ENCODE measurements around the gene PHACTR2. TPM values are rescaled to one million over a fixed set of nuclear protein-coding genes. Genes with fewer than 3 reads are reported as not detected.
"Not testable (repeated sequence)": the region's sequence is repeated elsewhere in the genome, so short reads cannot be mapped to it uniquely, and the experiment has no call there.

The PHACTR2 gene
- total and polyA plus RNA-seq, 2 donors, result 5.5 to 9.8 TPM

DNA sequence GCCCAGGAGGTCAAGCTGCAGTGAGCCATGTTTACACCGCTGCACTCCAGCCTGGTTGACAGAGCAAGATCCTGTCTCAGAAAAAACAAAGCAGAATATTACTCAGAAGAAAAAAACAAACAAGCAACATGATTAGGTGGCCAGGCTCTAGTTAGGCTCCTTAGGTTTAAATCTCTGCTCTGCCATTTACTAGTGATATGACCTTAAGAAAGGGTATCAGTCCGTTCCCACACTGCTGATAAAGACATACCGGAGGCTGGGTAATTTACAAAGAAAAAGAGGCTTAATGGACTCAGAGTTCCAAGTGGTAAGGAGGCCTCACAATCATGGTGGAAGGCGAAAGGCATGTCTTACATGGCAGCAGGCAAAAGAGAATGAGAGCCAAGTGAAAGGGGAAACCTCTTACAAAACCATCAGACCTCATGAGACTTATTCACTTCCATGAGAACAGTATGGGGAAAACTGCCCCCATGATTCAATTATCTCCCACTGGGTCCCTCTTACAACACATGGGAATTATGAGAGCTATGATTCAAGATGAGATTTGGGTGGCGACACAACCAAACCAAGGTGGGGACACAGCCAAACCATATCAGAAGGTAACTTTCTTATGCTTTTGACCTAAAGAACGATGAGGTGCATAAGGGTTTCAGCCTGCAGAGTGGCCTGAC, 163.0 kb downstream of the PHACTR2 start:
- Histone ChIP-seq H3K27ac (ENCODE audit: low read depth in 1 of 2, low read length in 1 of 2) (no peak overlapping the region), H3K4me3 (ENCODE audit: low read length in 2 of 2) (no peak overlapping the region), H3K36me3 (ENCODE audit: control insufficient read depth in 2 of 2, insufficient read depth in 2 of 2, low read length in 1 of 2) (peaks cover 5 to 10% of the 10 kb centered on the region in 2 donors), H3K27me3 (ENCODE audit: control insufficient read depth in 2 of 2, insufficient read depth in 1 of 2, low read length in 1 of 2) (no peaks in the 10 kb centered on the region), H3K4me1 (ENCODE audit: control insufficient read depth in 2 of 2, insufficient read depth in 2 of 2, low read length in 2 of 2) (peaks cover 9 to 12% of the 10 kb centered on the region in 2 donors), H3K9me3 (ENCODE audit: control insufficient read depth in 2 of 2, insufficient read depth in 1 of 2, low read length in 1 of 2) (no peaks in the 10 kb centered on the region)
- no peak for DNase-seq (ENCODE audit: low read depth in 6 of 9, low spot score in 9 of 9)
- 98% methylated on average over 6 of the region's 6 CpGs for WGBS

DNA sequence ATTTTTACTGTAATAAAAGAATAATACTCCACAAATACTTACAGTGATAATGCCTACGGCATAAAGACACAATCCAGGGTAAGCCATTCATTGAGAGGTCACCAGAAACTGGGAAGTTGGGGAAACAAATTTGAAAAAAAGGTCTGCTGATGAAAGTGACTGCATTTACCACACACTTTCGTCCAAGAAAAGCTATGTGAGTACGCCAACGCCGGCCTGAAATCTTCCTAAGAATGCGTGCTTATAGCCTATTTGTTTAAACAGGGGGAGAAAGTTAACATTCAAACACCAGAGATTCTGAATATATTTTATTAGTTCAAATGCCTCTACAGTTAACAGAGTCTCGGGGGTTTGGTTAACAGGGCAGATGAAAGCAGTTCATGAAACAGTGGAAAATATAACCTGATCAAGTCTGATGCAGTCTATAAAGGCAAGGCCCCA, 164.7 kb downstream of the PHACTR2 start:
- peaks cover 13 to 27% of the 10 kb centered on the region in 2 donors for H3K36me3 ChIP-seq (ENCODE audit: control insufficient read depth in 2 of 2, insufficient read depth in 2 of 2, low read length in 1 of 2)
- peak in 1 of 9 donors; percentile 2 for DNase-seq (ENCODE audit: low read depth in 6 of 9, low spot score in 9 of 9)
- WGBS, result 65% methylated on average over 7 of the region's 7 CpGs
- H3K27me3 ChIP-seq (ENCODE audit: control insufficient read depth in 2 of 2, insufficient read depth in 1 of 2, low read length in 1 of 2), result no peaks in the 10 kb centered on the region
- peaks cover 9 to 12% of the 10 kb centered on the region in 2 donors for H3K4me1 ChIP-seq (ENCODE audit: control insufficient read depth in 2 of 2, insufficient read depth in 2 of 2, low read length in 2 of 2)
- peak overlapping the region; percentile 77 to 100 for H3K4me3 ChIP-seq (ENCODE audit: low read length in 2 of 2)
- H3K9me3 ChIP-seq (ENCODE audit: control insufficient read depth in 2 of 2, insufficient read depth in 1 of 2, low read length in 1 of 2), result no peaks in the 10 kb centered on the region
- peak overlapping the region; percentile 87 to 95 for H3K27ac ChIP-seq (ENCODE audit: low read depth in 1 of 2, low read length in 1 of 2)

DNA sequence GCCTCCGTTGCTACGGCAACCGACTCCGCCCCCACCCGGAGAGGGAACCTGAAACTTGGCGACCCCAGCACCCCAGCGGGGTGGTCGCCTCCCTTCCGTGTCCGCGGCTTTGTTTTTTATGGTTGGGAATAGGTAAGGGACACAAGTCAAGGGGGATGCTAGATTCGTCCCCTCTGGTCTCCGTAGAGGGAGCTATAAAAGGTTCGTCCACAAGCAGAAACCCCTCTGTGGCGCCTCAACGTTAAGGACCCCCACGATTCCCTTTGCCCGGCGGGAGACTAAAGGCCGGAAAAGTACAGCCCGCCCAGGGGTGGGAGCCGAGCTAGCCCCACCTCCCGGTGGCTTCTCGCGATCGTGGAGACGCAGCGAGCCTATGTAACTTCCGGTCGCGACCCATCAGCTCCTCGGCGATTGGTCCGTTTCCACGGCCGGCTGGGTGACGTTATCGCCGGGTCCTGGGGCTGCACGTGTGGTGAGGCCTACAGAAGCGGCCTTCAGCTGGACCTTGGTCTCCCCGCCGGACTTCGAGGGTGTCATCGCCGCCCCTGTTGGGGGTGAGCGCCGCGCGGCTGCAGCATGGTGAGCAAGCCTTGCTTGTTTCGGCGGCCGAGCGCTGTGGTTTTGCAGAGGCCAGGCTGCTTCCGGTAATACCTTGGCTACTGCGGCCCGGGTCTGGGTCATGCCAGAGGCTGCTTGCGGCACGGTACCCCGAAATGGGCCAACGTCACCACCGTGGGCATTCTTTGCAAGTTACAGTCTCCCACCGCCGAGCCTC, 165.3 kb downstream of the PHACTR2 start, which contains the start of gene LTV1:
LTV1 (plus strand) TSS at position 437 of the 775 bp plus-strand sequence; CDS start at position 577, 140 bp downstream.
- Histone ChIP-seq H3K36me3 (ENCODE audit: control insufficient read depth in 2 of 2, insufficient read depth in 2 of 2, low read length in 1 of 2) (peaks cover 13 to 31% of the 10 kb centered on the region in 2 donors), H3K27ac (ENCODE audit: low read depth in 1 of 2, low read length in 1 of 2) (peak within 1 kb of the TSS; percentile 87 to 95), H3K4me3 (ENCODE audit: low read length in 2 of 2) (peak within 1 kb of the TSS; percentile 77 to 100), H3K4me1 (ENCODE audit: control insufficient read depth in 2 of 2, insufficient read depth in 2 of 2, low read length in 2 of 2) (peaks cover 9 to 12% of the 10 kb centered on the region in 2 donors), H3K9me3 (ENCODE audit: control insufficient read depth in 2 of 2, insufficient read depth in 1 of 2, low read length in 1 of 2) (no peaks in the 10 kb centered on the region), H3K27me3 (ENCODE audit: control insufficient read depth in 2 of 2, insufficient read depth in 1 of 2, low read length in 1 of 2) (no peaks in the 10 kb centered on the region)
- peak; percentile 83 to 96 (median 90) for DNase-seq (ENCODE audit: low read depth in 6 of 9, low spot score in 9 of 9)
- whole genome bisulfite sequencing, result under 1% methylated on average over 64 of the region's 64 CpGs

DNA sequence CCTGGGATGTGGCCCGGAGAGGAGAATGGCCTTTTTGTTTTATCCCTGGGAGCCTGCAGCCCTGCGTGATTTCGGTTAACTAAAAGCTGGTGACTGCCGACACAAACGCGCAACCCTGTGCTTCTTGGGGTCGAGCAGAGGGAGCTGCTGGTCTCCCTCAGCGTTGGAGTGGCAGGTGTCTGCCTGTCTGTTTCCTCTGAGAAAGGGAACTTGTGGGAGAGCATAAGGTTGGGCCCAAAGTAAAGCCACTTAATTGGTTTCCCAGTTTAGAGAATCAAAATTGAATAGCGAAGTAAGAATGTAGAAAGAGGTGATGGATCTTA, 165.9 kb downstream of the PHACTR2 start:
- DNase-seq (ENCODE audit: low read depth in 6 of 9, low spot score in 9 of 9), result peak in 7 of 9 donors; percentile 8 to 64 (median 26)
- Histone ChIP-seq H3K36me3 (ENCODE audit: control insufficient read depth in 2 of 2, insufficient read depth in 2 of 2, low read length in 1 of 2) (peaks cover 18 to 35% of the 10 kb centered on the region in 2 donors), H3K27me3 (ENCODE audit: control insufficient read depth in 2 of 2, insufficient read depth in 1 of 2, low read length in 1 of 2) (no peaks in the 10 kb centered on the region), H3K4me3 (ENCODE audit: low read length in 2 of 2) (peak overlapping the region; percentile 77 to 100), H3K27ac (ENCODE audit: low read depth in 1 of 2, low read length in 1 of 2) (peak overlapping the region; percentile 81 to 87), H3K9me3 (ENCODE audit: control insufficient read depth in 2 of 2, insufficient read depth in 1 of 2, low read length in 1 of 2) (no peaks in the 10 kb centered on the region), H3K4me1 (ENCODE audit: control insufficient read depth in 2 of 2, insufficient read depth in 2 of 2, low read length in 2 of 2) (peaks cover 9 to 12% of the 10 kb centered on the region in 2 donors)
- WGBS, result under 1% methylated on average over 9 of the region's 9 CpGs

DNA sequence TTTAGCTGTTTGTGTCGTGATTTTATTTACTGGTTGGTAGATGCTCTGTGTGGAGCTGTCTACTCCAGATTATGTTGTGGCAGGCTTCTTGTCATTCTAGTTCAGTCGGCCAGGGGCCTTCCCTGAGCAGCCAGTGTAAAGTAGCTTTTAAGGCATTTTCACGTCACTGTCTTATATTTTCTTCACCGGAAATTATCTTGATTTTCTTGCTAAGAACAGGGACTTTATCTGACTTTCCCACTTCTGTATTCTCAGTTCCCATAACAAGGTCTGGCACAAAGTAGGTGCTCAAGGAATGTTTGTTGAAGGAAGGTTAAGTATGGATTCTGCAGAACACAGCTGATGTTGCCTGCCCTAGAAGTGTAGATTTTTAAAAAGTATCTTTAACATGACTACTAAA, 166.2 kb downstream of the PHACTR2 start:
- Histone ChIP-seq H3K27ac (ENCODE audit: low read depth in 1 of 2, low read length in 1 of 2) (peak overlapping the region in 1 of 2 donors; percentile 87), H3K4me1 (ENCODE audit: control insufficient read depth in 2 of 2, insufficient read depth in 2 of 2, low read length in 2 of 2) (peaks cover 9 to 12% of the 10 kb centered on the region in 2 donors), H3K27me3 (ENCODE audit: control insufficient read depth in 2 of 2, insufficient read depth in 1 of 2, low read length in 1 of 2) (no peaks in the 10 kb centered on the region), H3K4me3 (ENCODE audit: low read length in 2 of 2) (peak overlapping the region; percentile 77 to 100), H3K36me3 (ENCODE audit: control insufficient read depth in 2 of 2, insufficient read depth in 2 of 2, low read length in 1 of 2) (peaks cover 18 to 39% of the 10 kb centered on the region in 2 donors), H3K9me3 (ENCODE audit: control insufficient read depth in 2 of 2, insufficient read depth in 1 of 2, low read length in 1 of 2) (no peaks in the 10 kb centered on the region)
- DNase-seq (ENCODE audit: low read depth in 6 of 9, low spot score in 9 of 9), result peak in 2 of 9 donors; percentile 4
- WGBS, result 18% methylated on average over 4 of the region's 4 CpGs

DNA sequence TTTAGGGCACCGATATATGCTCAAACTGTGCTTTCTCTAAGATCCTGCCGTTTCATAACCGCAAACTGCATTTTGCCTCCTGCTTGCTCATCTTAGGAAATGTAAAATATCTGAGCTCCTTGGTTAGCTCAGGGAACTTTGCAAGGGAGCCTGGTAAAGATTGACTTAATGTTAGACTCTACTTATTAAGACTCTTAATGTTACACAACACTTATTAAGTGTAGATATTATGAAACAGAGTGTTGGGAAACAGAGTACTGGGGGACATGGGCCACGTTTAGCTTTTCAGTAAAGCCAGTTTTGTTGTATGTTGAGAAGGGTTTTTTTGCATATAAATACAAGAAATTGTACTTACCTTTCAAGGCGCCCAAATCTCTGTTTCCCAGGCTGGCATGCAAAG, 167.3 kb downstream of the PHACTR2 start:
- Histone ChIP-seq H3K27ac (ENCODE audit: low read depth in 1 of 2, low read length in 1 of 2) (no peak overlapping the region), H3K4me1 (ENCODE audit: control insufficient read depth in 2 of 2, insufficient read depth in 2 of 2, low read length in 2 of 2) (peaks cover 9 to 12% of the 10 kb centered on the region in 2 donors), H3K9me3 (ENCODE audit: control insufficient read depth in 2 of 2, insufficient read depth in 1 of 2, low read length in 1 of 2) (no peaks in the 10 kb centered on the region), H3K27me3 (ENCODE audit: control insufficient read depth in 2 of 2, insufficient read depth in 1 of 2, low read length in 1 of 2) (no peaks in the 10 kb centered on the region), H3K4me3 (ENCODE audit: low read length in 2 of 2) (no peak overlapping the region), H3K36me3 (ENCODE audit: control insufficient read depth in 2 of 2, insufficient read depth in 2 of 2, low read length in 1 of 2) (peaks cover 22 to 49% of the 10 kb centered on the region in 2 donors)
- no peak for DNase-seq (ENCODE audit: low read depth in 6 of 9, low spot score in 9 of 9)
- 97% methylated on average over 5 of the region's 5 CpGs for WGBS

DNA sequence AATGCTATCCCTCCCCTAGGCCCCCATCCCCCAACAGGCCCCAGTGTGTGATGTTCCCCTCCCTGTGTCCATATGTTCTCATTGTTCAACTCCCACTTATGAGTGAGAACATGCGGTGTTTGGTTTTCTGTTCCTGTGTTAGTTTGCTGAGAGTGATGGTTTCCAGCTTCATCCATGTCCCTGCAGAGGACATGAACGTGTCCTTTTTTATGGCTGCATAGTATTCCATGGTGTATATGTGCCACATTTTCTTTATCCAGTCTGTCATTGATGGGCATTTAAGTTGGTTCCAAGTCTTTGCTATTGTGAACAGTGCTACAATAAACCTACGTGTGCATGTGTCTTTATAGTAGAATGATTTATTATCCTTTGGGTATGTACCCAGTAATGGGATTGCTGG, 173.9 kb downstream of the PHACTR2 start:
- H3K4me3 ChIP-seq (ENCODE audit: low read length in 2 of 2); H3K27ac ChIP-seq (ENCODE audit: low read depth in 1 of 2, low read length in 1 of 2); H3K4me1 ChIP-seq (ENCODE audit: control insufficient read depth in 2 of 2, insufficient read depth in 2 of 2, low read length in 2 of 2); DNase-seq (ENCODE audit: low read depth in 6 of 9, low spot score in 9 of 9); H3K9me3 ChIP-seq (ENCODE audit: control insufficient read depth in 2 of 2, insufficient read depth in 1 of 2, low read length in 1 of 2); H3K27me3 ChIP-seq (ENCODE audit: control insufficient read depth in 2 of 2, insufficient read depth in 1 of 2, low read length in 1 of 2): not testable (repeated sequence)
- 98% methylated on average over 3 of the region's 3 CpGs for WGBS
- peaks cover 26 to 60% of the 10 kb centered on the region in 2 donors for H3K36me3 ChIP-seq (ENCODE audit: control insufficient read depth in 2 of 2, insufficient read depth in 2 of 2, low read length in 1 of 2)

DNA sequence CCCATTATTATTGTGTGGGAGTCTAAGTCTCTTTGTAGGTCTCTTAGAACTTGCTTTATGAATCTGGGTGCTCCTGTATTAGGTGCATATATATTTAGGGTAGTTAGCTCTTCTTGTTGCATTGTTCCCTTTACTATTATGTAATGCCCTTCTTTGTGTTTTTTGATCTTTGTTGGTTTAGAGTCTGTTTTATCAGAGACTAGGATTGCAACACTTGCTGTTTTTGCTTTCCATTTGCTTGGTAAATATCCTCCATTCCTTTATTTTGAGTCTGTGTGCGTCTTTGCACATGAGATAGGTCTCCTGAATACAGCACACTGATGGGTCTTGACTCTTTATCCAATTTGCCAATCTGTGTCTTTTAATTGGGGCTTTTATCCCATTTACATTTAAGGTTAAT, 177.3 kb downstream of the PHACTR2 start:
- not testable (repeated sequence) for H3K27me3 ChIP-seq (ENCODE audit: control insufficient read depth in 2 of 2, insufficient read depth in 1 of 2, low read length in 1 of 2); H3K4me3 ChIP-seq (ENCODE audit: low read length in 2 of 2); H3K9me3 ChIP-seq (ENCODE audit: control insufficient read depth in 2 of 2, insufficient read depth in 1 of 2, low read length in 1 of 2); H3K27ac ChIP-seq (ENCODE audit: low read depth in 1 of 2, low read length in 1 of 2); DNase-seq (ENCODE audit: low read depth in 6 of 9, low spot score in 9 of 9); H3K4me1 ChIP-seq (ENCODE audit: control insufficient read depth in 2 of 2, insufficient read depth in 2 of 2, low read length in 2 of 2)
- peaks cover 22 to 64% of the 10 kb centered on the region in 2 donors for H3K36me3 ChIP-seq (ENCODE audit: control insufficient read depth in 2 of 2, insufficient read depth in 2 of 2, low read length in 1 of 2)
- 97% methylated on average over 1 of the region's 1 CpG for WGBS

DNA sequence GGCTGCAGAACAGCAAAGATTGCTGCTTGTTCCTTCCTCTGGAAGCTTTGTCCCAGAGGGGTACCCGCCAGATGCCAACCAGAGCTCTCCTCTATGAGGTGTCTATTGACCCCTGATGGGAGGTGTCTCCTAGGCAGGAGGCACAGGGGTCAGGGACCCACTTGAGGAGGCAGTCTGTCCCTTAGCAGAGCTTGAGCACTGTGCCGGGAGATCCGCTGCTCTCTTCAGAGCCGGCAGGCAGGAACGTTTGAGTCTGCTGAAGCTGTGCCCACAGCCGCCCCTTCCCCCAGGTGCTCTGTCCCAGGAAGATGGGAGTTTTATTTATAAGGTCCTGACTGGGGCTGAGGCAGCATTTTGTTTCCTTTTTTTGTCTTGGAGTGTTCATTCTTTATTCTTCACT, 179.0 kb downstream of the PHACTR2 start:
- WGBS, result over 99% methylated on average over 6 of the region's 6 CpGs
- not testable (repeated sequence) for DNase-seq (ENCODE audit: low read depth in 6 of 9, low spot score in 9 of 9); H3K27me3 ChIP-seq (ENCODE audit: control insufficient read depth in 2 of 2, insufficient read depth in 1 of 2, low read length in 1 of 2); H3K4me1 ChIP-seq (ENCODE audit: control insufficient read depth in 2 of 2, insufficient read depth in 2 of 2, low read length in 2 of 2); H3K9me3 ChIP-seq (ENCODE audit: control insufficient read depth in 2 of 2, insufficient read depth in 1 of 2, low read length in 1 of 2); H3K27ac ChIP-seq (ENCODE audit: low read depth in 1 of 2, low read length in 1 of 2); H3K4me3 ChIP-seq (ENCODE audit: low read length in 2 of 2)
- H3K36me3 ChIP-seq (ENCODE audit: control insufficient read depth in 2 of 2, insufficient read depth in 2 of 2, low read length in 1 of 2), result peaks cover 24 to 70% of the 10 kb centered on the region in 2 donors
